HG03575 (cell line): ENCODE data around the gene ELOB.

Experiments used
- ATAC-seq: cut with Tn5 transposase; IDR thresholded peaks from one replicate; pipeline ENCODE4 v1.9.1; 2021; ENCODE audit not compliant: unreplicated experiment, insufficient number of reproducible peaks, low FRiP score; ENCODE audit errors: extremely low read depth

ELOB gene

GRCh38 chr16:2773188-2773968 is 3.7 kb downstream of the ELOB start:
- no peak for ATAC-seq

DNA sequence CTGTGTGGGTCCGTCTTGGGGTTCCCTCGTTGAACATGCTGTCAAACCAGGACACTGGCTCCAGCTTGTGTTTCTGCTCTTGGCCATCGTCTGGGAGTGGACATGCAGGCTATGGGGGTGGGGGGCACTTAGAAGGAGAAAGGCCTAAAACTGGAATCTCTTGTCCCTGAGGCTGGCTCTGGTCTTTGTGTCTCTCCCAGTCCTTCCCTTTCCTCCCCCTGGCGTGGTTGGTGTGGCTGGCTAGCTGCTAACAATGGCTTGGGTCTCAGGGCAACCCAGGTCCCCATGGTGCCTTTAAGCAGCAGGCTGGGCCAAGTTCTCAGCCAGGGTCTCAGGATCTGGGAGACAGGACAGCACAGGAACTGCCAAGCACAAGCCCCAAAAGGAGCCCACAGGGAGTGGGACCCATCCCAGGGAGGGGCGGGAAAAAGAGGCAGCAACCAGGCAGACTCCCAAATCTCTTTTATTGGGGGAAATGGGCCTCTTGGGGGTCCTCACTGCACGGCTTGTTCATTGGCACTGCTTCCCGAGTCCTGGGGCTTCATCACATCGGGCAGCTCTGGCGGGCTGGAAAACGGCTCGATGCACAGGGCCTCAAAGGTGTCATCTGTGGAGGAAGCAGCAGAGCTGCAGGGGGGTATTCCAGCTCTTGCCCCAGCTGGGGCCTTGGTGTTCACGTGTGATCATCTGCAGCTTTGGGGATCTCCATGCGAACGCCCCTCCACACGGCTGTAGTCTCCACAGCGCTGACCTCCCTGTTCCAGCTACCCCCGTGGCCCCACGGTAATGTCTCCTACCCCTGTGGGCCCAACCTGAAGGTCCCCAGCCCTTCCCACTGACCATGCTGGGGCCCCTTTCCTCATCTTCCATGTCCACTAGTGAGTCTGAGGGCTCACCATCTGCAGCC is 5.3 kb downstream of the ELOB start:
- ATAC-seq = no peak

- no peak for ATAC-seq
Observed at GRCh38 chr16:2770057-2770951, 6.8 kb downstream of the ELOB start.

GRCh38 chr16:2769675-2770056 is 7.4 kb downstream of the ELOB start:
- ATAC-seq = no peak

DNA sequence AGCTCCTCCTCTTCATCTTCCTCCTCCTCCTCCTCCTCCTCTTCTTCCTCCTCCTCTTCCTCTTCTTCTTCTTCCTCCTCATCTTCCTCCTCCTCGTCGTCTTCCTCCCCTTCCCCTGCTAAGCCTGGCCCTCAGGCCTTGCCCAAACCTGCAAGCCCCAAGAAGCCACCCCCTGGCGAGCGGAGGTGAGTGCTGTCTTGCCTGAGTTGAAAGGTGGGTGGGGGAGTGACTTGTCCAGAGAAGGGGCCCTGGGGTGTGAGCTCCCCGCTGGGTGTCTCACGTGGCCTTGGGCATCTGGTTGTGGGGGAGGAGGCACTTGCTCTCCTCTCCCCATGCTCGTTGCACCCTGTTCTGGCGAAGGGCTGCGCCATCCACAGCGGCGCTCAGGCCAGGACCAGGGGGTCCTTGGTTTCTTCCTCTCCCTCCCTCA is 8.0 kb downstream of the ELOB start:
- no peak for ATAC-seq

DNA sequence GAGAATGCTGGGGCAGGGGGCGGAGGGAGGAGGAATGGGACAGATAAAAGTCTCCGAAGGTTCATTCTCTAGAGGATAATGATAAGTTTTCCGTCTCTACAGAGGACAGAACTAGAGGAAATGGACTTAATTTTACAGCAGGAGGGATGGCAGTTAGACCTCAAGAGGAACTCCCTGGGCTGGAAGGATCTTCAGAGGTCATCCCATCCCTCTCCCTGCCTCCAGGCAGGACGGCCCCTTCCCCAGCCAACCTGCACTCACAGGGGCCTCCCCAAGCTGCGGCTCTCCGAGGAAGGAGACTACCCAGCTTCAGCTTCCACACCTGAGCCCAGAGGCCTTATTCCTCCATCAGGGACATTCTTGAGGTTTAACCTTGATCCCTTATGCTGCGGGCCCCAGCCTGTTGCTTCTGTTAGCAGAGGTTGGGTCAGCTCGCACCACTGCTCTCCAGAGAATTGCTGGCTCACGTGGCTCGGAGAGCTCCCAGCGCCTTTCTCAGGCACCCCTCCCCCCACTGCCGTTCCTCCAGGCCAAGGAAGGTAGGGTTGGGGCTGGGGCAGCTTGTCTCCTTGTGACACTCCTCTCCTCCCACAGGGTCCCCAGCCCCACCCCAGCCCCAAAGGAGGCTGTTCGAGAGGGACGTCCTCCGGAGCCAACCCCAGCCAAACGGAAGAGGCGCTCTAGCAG is 8.5 kb downstream of the ELOB start:
- no peak for ATAC-seq

- no peak for ATAC-seq
Observed at GRCh38 chr16:2767891-2768290, 9.2 kb downstream of the ELOB start.

- no peak for ATAC-seq
Observed at GRCh38 chr16:2767140-2767731, 9.8 kb downstream of the ELOB start.

- ATAC-seq = no peak
Observed at GRCh38 chr16:2766430-2767139, 10.5 kb downstream of the ELOB start.

DNA sequence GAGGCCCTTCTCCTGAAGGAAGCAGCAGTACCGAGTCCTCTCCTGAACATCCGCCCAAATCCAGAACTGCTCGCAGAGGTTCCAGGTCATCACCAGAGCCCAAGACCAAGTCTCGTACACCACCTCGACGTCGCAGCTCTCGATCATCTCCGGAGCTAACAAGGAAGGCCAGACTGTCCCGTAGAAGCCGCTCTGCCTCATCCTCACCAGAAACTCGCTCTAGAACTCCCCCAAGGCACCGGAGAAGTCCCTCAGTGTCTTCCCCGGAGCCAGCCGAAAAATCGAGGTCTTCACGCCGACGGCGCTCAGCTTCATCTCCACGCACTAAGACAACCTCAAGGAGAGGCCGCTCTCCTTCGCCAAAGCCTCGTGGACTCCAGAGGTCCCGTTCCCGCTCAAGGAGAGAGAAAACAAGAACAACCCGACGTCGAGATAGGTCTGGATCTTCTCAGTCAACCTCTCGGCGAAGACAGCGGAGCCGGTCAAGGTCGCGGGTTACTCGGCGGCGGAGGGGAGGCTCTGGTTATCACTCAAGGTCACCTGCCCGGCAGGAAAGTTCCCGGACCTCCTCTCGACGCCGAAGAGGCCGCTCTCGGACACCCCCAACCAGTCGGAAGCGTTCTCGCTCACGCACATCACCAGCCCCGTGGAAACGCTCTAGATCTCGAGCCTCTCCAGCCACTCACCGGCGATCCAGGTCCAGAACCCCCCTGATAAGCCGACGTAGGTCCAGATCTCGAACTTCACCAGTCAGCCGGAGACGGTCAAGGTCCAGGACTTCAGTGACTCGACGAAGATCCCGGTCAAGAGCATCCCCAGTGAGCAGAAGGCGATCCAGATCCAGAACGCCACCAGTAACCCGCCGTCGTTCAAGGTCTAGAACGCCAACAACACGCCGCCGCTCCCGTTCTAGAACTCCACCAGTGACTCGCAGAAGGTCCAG is 11.3 kb downstream of the ELOB start:
- ATAC-seq = no peak

GRCh38 chr16:2764718-2765117 is 12.4 kb downstream of the ELOB start:
- no peak for ATAC-seq

DNA sequence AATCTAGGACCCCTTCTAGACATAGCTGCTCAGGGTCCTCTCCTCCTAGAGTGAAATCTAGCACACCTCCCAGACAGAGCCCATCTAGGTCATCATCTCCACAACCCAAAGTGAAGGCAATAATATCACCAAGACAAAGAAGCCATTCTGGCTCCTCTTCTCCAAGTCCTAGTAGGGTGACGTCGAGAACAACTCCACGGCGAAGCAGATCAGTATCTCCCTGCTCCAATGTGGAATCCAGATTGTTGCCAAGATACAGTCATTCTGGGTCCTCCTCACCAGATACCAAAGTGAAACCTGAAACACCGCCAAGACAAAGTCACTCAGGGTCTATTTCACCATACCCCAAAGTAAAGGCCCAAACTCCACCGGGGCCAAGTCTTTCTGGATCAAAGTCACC is 13.9 kb downstream of the ELOB start:
- no peak for ATAC-seq

GRCh38 chr16:2762711-2763110 is 14.4 kb downstream of the ELOB start:
- ATAC-seq = no peak

DNA sequence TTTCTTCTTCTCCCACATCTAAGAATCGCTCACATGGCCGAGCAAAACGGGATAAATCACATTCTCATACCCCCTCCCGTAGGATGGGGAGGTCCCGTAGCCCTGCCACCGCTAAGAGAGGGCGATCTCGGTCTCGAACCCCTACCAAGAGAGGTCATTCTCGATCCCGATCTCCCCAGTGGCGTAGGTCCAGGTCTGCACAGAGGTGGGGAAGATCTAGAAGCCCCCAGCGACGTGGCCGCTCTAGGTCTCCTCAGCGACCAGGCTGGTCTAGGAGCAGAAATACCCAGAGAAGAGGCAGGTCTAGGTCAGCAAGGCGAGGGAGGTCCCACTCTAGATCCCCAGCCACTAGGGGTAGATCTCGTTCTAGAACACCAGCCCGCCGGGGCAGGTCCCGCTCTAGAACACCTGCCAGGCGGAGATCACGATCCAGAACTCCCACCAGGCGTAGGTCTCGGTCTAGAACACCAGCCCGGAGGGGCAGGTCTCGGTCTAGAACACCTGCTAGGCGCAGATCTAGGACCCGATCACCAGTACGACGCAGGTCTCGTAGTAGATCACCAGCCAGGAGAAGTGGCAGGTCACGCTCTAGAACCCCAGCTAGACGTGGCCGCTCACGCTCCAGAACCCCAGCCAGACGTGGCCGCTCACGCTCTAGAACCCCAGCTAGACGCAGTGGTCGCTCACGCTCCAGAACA is 15.0 kb downstream of the ELOB start:
- no peak for ATAC-seq

GRCh38 chr16:2761472-2761871 is 15.6 kb downstream of the ELOB start:
- no peak for ATAC-seq

GRCh38 chr16:2757344-2757743 is 19.7 kb downstream of the ELOB start:
- no peak for ATAC-seq
